ENCODE measurements around the gene NLGN1.

- TF ChIP-seq, protein P1, sequence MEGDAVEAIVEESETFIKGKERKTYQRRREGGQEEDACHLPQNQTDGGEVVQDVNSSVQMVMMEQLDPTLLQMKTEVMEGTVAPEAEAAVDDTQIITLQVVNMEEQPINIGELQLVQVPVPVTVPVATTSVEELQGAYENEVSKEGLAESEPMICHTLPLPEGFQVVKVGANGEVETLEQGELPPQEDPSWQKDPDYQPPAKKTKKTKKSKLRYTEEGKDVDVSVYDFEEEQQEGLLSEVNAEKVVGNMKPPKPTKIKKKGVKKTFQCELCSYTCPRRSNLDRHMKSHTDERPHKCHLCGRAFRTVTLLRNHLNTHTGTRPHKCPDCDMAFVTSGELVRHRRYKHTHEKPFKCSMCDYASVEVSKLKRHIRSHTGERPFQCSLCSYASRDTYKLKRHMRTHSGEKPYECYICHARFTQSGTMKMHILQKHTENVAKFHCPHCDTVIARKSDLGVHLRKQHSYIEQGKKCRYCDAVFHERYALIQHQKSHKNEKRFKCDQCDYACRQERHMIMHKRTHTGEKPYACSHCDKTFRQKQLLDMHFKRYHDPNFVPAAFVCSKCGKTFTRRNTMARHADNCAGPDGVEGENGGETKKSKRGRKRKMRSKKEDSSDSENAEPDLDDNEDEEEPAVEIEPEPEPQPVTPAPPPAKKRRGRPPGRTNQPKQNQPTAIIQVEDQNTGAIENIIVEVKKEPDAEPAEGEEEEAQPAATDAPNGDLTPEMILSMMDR (IDR thresholded peaks at IDR 0.05), result no peak
- no peak for TF ChIP-seq POLR2A (IDR thresholded peaks at IDR 0.05)
These were observed 12.9 kb downstream of the NLGN1 start for GRCh38 chr3:173410436-173410835.
